22Rv1 (cell line): ENCODE measurements around the gene ATRAID.
"Not testable (repeated sequence)": the region's sequence is repeated elsewhere in the genome, so short reads cannot be mapped to it uniquely, and the experiment has no call there.

Source experiments
- H3K27ac ChIP-seq: fragments of 450-650 bp; 2 replicates; pipeline ENCODE4 v1.5.1; 2017
- ZFX ChIP-seq: fragments of 450-650 bp; IDR thresholded peaks from 2 replicates; pipeline ENCODE4 v1.6.1; 2017; ENCODE audit warnings: antibody characterized with exemption, borderline replicate concordance
- TF ChIP-seq, protein P1 (sequence below): fragments of 450-650 bp; IDR thresholded peaks from 2 replicates; pipeline ENCODE4 v1.5.1; 2017; ENCODE audit warnings: mild to moderate bottlenecking

ATRAID gene

DNA sequence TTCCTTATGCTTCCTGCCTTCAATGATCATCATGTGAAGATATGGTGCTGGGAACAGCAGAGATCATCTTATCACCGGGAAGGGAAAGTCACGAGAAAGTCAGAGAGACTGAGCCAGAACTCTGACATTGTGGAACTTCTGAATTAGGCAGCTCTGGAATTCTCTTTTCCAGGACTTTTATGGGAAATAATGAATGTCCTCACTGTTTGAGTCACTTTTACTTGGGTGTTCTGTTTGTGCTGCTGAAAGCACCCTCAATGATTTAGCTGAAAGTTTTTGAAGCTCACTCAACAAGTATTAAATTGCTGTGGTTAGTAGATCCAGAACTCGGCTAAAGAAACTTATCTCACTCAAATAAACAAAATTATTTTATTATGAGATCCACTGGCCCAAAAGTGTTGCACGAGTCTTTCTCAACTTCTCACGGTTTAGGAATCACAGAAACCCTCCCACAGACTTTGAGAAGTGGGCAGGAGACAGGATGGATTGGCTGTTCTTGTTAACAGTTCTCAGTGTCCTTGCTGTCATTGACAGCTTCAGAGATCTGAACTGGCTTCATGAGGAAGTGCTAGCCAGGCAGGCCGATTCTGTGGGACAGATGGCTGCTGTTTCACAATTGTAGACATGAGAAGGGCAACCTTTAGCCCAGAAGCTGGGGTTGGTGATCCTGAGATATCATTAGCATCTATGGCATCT, 26.4 kb upstream of the ATRAID start:
- TF ChIP-seq ZFX: no peak
- TF ChIP-seq, protein P1, sequence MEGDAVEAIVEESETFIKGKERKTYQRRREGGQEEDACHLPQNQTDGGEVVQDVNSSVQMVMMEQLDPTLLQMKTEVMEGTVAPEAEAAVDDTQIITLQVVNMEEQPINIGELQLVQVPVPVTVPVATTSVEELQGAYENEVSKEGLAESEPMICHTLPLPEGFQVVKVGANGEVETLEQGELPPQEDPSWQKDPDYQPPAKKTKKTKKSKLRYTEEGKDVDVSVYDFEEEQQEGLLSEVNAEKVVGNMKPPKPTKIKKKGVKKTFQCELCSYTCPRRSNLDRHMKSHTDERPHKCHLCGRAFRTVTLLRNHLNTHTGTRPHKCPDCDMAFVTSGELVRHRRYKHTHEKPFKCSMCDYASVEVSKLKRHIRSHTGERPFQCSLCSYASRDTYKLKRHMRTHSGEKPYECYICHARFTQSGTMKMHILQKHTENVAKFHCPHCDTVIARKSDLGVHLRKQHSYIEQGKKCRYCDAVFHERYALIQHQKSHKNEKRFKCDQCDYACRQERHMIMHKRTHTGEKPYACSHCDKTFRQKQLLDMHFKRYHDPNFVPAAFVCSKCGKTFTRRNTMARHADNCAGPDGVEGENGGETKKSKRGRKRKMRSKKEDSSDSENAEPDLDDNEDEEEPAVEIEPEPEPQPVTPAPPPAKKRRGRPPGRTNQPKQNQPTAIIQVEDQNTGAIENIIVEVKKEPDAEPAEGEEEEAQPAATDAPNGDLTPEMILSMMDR: no peak
- no peak overlapping the region for H3K27ac ChIP-seq

DNA sequence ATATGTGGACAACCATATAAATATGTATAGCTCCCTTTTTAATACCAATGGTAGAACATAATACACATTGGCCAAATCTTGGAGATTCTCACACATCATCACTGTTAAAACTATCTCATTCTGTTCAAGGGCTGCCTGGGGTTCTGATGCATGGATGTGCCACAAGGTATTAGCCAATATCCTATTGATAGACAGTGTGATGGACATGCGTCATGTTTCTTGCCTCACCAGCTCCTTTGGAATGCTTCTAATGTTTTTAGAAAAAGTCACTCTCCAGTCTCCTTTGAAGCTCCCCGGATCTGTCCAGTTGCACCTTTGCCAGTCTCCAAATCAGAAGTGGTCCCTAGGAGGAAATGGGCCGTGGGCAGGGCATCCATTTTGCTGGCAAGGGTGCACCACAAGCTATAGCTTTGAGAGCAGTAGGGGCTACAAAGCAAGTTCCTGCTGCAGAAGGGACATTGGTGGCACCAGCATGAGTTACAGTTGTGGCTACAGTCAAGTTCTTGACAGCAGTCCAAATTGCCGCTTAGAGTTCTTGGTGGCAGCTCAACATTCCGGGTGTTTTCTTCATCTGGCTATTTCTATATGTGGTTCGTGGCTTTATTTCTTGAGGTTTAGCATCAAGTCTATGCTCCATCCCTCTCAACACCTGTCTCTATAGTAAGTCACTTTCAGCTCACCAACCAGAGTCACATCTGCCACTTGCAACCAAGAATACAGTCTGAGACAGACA, 25.1 kb upstream of the ATRAID start:
- H3K27ac ChIP-seq: no peak overlapping the region
- TF ChIP-seq ZFX: no peak
- TF ChIP-seq, protein P1: no peak

DNA sequence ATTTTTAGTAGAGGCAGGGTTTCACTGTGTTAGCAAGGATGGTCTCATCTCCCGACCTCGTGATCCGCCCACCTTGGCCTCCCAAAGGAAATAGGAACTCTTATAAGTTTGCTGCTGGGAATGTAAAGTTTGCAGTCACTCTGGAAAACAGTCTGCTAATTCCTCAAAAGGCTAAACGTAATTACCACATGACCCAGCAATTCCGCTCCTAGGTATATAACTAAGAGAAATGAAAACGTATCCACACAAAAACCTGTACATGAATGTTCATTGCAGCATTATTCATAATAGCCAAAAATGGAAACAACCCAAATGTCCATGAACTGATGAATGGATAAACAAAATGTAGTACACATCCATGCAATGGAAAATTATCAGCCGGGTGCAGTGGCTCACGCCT, 21.9 kb upstream of the ATRAID start:
- TF ChIP-seq, protein P1: no peak
- no peak for TF ChIP-seq ZFX
- no peak overlapping the region for H3K27ac ChIP-seq

DNA sequence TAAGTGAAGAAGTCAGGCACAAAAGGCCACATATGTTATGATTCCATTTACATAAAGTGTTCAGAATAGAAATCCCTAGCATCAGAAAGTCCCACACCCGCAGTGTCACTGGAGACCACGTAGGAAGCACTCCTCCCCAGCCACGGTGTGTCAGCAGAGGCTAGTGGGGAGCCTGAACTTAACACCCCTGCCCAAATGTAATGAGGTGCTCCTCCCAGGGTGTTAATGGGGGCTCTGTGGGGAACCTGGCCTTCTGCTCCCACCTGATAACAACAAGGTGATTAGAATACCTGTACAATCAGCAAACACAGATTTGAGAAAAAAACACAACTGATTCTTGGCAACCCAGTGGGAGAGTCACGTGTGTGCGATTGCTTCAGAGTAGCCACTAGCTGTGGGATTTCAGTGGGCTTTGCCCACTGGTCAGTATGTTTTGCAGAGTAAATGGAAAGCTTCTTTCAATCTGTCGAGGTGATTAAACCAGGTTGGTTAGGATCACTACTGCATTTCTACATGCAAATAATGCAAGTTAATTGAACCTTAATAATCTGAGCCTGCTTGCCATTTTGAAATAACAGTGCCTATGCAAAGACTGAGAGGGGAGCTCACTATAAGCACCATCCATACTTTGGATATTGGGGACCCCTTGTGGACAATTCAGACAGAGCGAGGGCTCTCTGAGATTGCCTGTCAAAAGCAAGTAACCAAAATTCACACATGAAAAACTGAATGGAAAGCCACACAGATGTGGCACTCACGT, 20.6 kb upstream of the ATRAID start:
- TF ChIP-seq, protein P1: peak; percentile 25; the same call in 1 of the 2 replicates
- no peak for TF ChIP-seq ZFX
- H3K27ac ChIP-seq: no peak overlapping the region

DNA sequence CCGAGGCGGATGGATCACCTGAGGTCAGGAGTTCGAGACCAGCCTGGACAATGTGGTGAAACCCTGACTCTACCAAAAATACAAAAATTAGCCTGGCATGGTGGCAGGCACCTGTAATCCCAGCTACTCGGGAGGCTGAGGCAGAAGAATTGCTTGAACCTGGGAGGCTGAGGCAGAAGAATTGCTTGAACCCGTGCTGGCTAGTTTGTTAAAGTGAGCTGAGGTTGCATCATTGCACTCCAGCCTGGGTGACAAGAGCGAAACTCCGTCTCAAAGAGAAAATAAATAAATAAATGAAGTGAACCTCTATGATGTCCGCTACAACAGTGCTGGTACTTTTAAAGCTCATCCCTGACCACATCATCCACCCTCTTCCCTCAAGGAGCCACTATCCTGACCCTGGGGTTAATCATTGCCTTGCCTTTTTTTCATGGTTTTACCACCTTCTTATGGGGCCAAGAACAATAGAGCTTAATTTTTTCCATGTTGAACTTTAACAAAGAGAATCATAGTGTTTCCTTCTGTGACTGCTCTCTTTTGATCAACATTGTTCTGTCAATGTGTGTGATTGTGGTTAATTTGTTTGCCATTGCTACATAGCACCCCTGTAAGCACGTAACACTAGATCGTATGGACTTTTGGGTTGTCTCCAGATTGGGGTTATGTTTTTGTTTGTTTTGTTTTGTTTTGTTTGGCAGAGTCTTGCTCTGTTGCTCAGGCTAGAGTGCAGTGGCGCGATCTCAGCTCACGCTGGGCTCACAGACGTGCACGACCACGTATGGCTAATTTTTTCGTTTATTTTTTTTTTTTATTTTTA, 17.1 kb upstream of the ATRAID start:
- TF ChIP-seq, protein P1: no peak
- no peak for TF ChIP-seq ZFX

DNA sequence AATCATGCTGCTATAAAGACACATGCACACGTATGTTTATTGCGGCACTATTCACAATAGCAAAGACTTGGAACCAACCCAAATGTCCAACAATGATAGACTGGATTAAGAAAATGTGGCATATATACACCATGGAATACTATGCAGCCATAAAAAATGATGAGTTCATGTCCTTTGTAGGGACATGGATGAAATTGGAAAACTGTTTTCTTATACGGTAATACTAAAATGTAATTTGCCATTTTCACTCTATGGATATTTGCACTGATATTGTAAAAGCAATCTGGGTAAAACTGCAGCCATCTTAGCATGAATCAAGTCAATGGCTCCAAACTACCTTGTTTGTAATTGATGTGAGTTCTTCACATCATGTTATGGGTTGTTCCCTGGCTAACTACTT, 16.0 kb upstream of the ATRAID start:
- not testable (repeated sequence) for H3K27ac ChIP-seq

More for the DNA sequence above, 17.1 kb upstream of the ATRAID start:
- H3K27ac ChIP-seq: no peak overlapping the region

DNA sequence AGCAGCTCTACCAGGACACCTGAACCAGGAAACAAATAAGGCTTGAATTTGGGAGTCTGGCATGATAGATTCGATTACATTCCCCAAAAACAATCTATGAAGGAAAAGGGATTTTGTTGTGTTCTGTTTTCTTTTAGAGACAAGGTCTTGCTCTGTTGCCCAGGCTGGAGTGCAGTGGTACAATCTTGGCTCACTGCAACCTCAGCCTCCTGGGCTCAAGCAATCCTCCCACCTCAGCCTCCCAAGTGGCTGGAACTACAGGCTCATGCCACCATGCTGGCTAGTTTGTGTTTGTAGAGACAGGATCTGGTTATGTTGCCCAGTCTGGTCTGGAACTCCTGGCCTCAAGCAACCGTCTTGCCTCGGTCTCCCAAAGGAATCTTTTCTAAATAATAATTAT, 13.8 kb upstream of the ATRAID start:
- not testable (repeated sequence) for H3K27ac ChIP-seq
